ENCODE results near the gene FBXL7. TPM values are rescaled to one million over a fixed set of nuclear protein-coding genes. Genes with fewer than 3 reads are reported as not detected.

Gene FBXL7
- total and polyA plus RNA-seq, 8 donors, result 0.35 to 2.4 (median 1.2) TPM

GRCh38 chr5:15808577-15808976, 308.6 kb downstream of the FBXL7 start:
- H3K4me3 ChIP-seq, result no peak overlapping the region
- no peak overlapping the region for H3K27ac ChIP-seq
- FAIRE-seq, result no peak
- no peaks in the 10 kb centered on the region for H3K9me3 ChIP-seq
- intact Hi-C loops (cut with DNase I), result no loop called here
- ATAC-seq, result no peak
- H3K27me3 ChIP-seq, result no peaks in the 10 kb centered on the region
- H3K4me1 ChIP-seq, result no peaks in the 10 kb centered on the region
- TF ChIP-seq CTCF (IDR thresholded peaks at IDR 0.05), result no peak
- WGBS, 2 donors, result 52 to 57% methylated on average over 3 of the region's 3 CpGs
- H3K36me3 ChIP-seq, result no peaks in the 10 kb centered on the region
- DNase-seq, result no peak

DNA sequence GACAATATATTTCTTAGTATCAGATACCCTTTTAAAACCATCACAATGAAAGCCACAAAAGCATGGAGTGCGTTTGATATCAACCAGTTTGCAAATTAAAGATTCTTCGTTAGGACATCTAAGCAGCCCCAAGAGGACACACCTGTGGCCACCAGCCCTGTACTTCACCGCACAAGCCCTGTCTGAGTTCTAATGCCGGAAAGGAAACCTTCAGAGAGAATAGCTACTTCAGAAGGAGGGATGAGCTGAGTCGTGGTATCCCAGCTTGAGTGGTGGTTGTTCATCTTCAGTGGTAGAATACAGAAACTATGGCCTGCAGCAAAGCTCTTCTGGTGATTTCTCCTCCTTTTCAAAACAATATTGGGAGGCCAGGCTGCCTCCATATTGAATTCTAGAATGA, 319.6 kb downstream of the FBXL7 start:
- H3K27ac ChIP-seq, result no peak overlapping the region
- ATAC-seq, result no peak
- no peak overlapping the region for H3K4me3 ChIP-seq
- H3K27me3 ChIP-seq, result no peaks in the 10 kb centered on the region
- no peaks in the 10 kb centered on the region for H3K36me3 ChIP-seq
- no peaks in the 10 kb centered on the region for H3K9me3 ChIP-seq
- WGBS, 2 donors, result 62 to 76% methylated on average over 5 of the region's 5 CpGs
- no peak for FAIRE-seq
- TF ChIP-seq CTCF (IDR thresholded peaks at IDR 0.05), result no peak
- intact Hi-C loops (cut with DNase I), result no loop called here
- H3K4me1 ChIP-seq, result no peaks in the 10 kb centered on the region
- no peak for DNase-seq

DNA sequence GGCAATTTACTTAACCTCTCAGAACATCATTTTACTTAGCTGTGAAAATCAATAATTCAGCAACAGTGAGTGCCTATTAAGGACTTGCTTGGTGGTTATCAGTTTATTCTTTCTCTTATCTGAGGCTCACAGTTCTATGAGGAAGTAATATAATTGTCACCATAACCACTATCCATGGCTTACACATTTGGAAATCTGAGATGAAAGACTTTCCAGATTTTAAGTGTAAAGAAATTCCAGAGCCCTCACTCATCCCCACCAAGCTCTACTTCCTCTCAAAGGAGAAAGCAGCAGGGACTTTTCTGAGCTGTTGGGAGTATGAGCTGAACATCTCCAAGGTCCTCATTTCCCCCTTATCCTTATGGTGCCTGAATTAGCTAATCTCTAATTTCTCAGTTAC, 321.5 kb downstream of the FBXL7 start:
- intact Hi-C loops (cut with DNase I), result no loop called here
- DNase-seq, result no peak
- FAIRE-seq, result no peak
- H3K4me3 ChIP-seq, result no peak overlapping the region
- no peaks in the 10 kb centered on the region for H3K36me3 ChIP-seq
- no peak overlapping the region for H3K27ac ChIP-seq
- no peak for ATAC-seq
- no peaks in the 10 kb centered on the region for H3K4me1 ChIP-seq
- H3K27me3 ChIP-seq, result no peaks in the 10 kb centered on the region
- peaks cover 0 to 4% (median 0%) of the 10 kb centered on the region in 4 donors for H3K9me3 ChIP-seq
- TF ChIP-seq CTCF (IDR thresholded peaks at IDR 0.05), result no peak

DNA sequence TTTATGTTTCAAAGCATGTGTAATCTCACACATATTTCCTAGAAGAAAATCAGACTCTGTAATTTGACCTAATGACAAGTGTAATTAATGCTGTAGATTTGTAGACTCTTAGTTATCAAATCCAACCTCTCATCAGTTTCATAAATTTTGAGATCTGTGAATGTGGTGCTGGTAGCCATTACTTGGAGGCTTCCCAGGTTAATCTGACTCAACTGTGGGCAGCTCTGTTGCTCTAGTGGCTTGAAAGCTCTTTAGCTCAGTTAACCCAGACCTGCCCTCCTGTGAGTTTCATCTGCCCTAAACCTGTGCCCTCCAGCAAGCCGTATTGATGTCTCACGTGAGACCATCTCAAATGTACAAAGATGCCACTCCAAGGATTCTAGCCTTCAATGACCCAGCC, 323.4 kb downstream of the FBXL7 start:
- intact Hi-C loops (cut with DNase I), result no loop called here
- FAIRE-seq, result no peak
- no peaks in the 10 kb centered on the region for H3K27me3 ChIP-seq
- no peaks in the 10 kb centered on the region for H3K4me1 ChIP-seq
- peaks cover 0 to 4% (median 0%) of the 10 kb centered on the region in 4 donors for H3K9me3 ChIP-seq
- no peak overlapping the region for H3K4me3 ChIP-seq
- H3K27ac ChIP-seq, result no peak overlapping the region
- 78 to 88% methylated on average over 2 of the region's 2 CpGs for WGBS, 2 donors
- H3K36me3 ChIP-seq, result no peaks in the 10 kb centered on the region
- TF ChIP-seq CTCF (IDR thresholded peaks at IDR 0.05), result no peak
- DNase-seq, result no peak
- no peak for ATAC-seq

GRCh38 chr5:15827741-15828140, 327.8 kb downstream of the FBXL7 start:
- H3K27me3 ChIP-seq, result no peaks in the 10 kb centered on the region
- intact Hi-C loops (cut with DNase I), result no loop called here
- no peak overlapping the region for H3K4me3 ChIP-seq
- 63 to 68% methylated on average over 1 of the region's 1 CpG for WGBS, 2 donors
- TF ChIP-seq CTCF (IDR thresholded peaks at IDR 0.05), result no peak
- H3K9me3 ChIP-seq, result peaks cover 0 to 4% (median 0%) of the 10 kb centered on the region in 4 donors
- no peak for FAIRE-seq
- H3K36me3 ChIP-seq, result no peaks in the 10 kb centered on the region
- no peak overlapping the region for H3K27ac ChIP-seq
- ATAC-seq, result no peak
- DNase-seq, result no peak
- H3K4me1 ChIP-seq, result no peaks in the 10 kb centered on the region
